Heart right ventricle (tissue), 16 donors: ENCODE data around the gene RBMS3. TPM values are rescaled to one million over a fixed set of nuclear protein-coding genes. Genes with fewer than 3 reads are reported as not detected.
"Not testable (repeated sequence)": the region's sequence is repeated elsewhere in the genome, so short reads cannot be mapped to it uniquely, and the experiment has no call there.

Source experiments
- ATAC-seq, 8 donors: fragments of 200-7000 bp; cut with Tn5 transposase; one replicate each; pipeline ENCODE4 v1.9.1; 2020; ENCODE audit warnings: mild to moderate bottlenecking in 8 of 8, moderate library complexity in 8 of 8, moderate number of reproducible peaks in 1 of 8
- DNase-seq, 2 donors: peaks; one replicate each; pipeline ENCODE4 v3.0.0-alpha.2; 2020
- H3K27ac ChIP-seq, 10 donors: fragments of 200-600 bp; sonication (generic) in 2 of 10; one replicate each; pipeline versions ENCODE4 v1.5.0 to v1.8.0; 2020 to 2022; ENCODE audit warnings: mild to moderate bottlenecking in 3 of 10
- H3K27me3 ChIP-seq, 7 donors: fragments of 200-600 bp; one replicate each; pipeline ENCODE4 v1.8.0; 2021 to 2022; ENCODE audit warnings: mild to moderate bottlenecking in 2 of 7
- H3K36me3 ChIP-seq, 9 donors: fragments of 200-600 bp; sonication (generic) in 1 of 9; one replicate each; pipeline versions ENCODE4 v1.5.0 to v1.8.0; 2020 to 2022; ENCODE audit warnings: mild to moderate bottlenecking in 2 of 9
- H3K4me1 ChIP-seq, 9 donors: fragments of 200-600 bp; sonication (generic) in 1 of 9; one replicate each; pipeline versions ENCODE4 v1.5.0 to v1.8.0; 2020 to 2022; ENCODE audit warnings: mild to moderate bottlenecking in 4 of 9
- H3K4me3 ChIP-seq, 10 donors: fragments of 200-600 bp; sonication (generic) in 2 of 10; one replicate each; pipeline versions ENCODE4 v1.5.0 to v1.8.0; 2020 to 2022; ENCODE audit warnings: mild to moderate bottlenecking in 7 of 10, moderate library complexity in 2 of 10
- H3K9me3 ChIP-seq, 11 donors: fragments of 200-600 bp in 10 of 11; sonication (generic) in 2 of 11; one replicate each; pipeline versions ENCODE4 v1.5.0 to v1.8.0; 2013 to 2022; ENCODE audit warnings: mild to moderate bottlenecking in 2 of 11, control low read depth in 1 of 11, moderate library complexity in 1 of 11
- WGBS, 2 donors: extraction: QIAGEN DNeasy Blood & Tissue Kit; methylation state at CpG; one replicate each; pipeline ENCODE4 v1.1.7; 2013; ENCODE audit warnings: inconsistent platforms in 1 of 2; 5-methylcytosine and 5-hydroxymethylcytosine counted together
- intact Hi-C, 10 donors: fragments of 100-400 bp; cut with DNase I; formaldehyde crosslinking; loops; one replicate each; pipeline versions ENCODE4 v1.11.1 to v1.14.2; 2022
- polyA plus RNA-seq, 2 donors: library from polyadenylated mRNA; stranded (reverse); fragments of 200-250 nt; gene quantifications; one replicate each; pipeline ENCODE4 v1.2.3, GENCODE V29; 2013
- total RNA-seq, 10 donors: library from RNA; stranded (reverse); fragmentation: NEBNext Ultra II Directional in 3 of 10; extraction: Animal tissue kit (Norgen Biotek cat#: 25700) in 3 of 10; gene quantifications; one replicate each; pipeline versions ENCODE4 v1.2.1 to v1.2.4, GENCODE V29; 2021 to 2023
- TF ChIP-seq, protein P1 (sequence below), 9 donors: fragments of 200-600 bp; sonication (generic) in 2 of 9; IDR thresholded peaks; one replicate each; pipeline versions ENCODE4 v1.5.0 to v1.8.0; 2021 to 2022; ENCODE audit warnings: antibody characterized with exemption in 9 of 9, mild to moderate bottlenecking in 5 of 9, moderate library complexity in 1 of 9
- donor health status: Arrhythmogenic right ventricular cardiomyopathy.
- donor health status: ischemic (EF 13 %, LVEDD 7.1; RV severe dilation, severe dysfunction).
- donor health status: healthy with polysubstance abuse.
- donor health status: DM: no; HTN: yes; CAD: no.
- donor health status: DM: no; HTN: no; CAD: no.
- donor health status: ischemic (EF 25% LVEDD 6.9; RV normal size, moderate dysfunction).
- donor health status: ischemic (EF 25% LVEDD 5.7; RV mildly dilated, moderate dysfunction).
- donor health status: healthy.
- donor health status: DM: yes; HTN: yes; CAD: no.
- donor health status: Ischemic cardiomyopathy.
- donor health status: ischemic (EF 35%, LVEDD 5.7; RV mildly dilated, moderate dysfunction).
- donor health status: nonischemic (EF 11% LVEDD 7.7; RV severe dilation, severe dysfunction).
- donor health status: DM: yes; HTN: yes; CAD: no.
- donor health status: PGD.
- donor health status: ischemic (EF 29% LVEDD 5.4; RV normal size, mild dysfunction).
- donor health status: nonischemic (EF 23%, LVEDD 6.1; RV moderate dilation, normal function).

RBMS3 gene
- total and polyA plus RNA-seq, 12 donors, result 3.2 to 41.1 (median 26.4) TPM

DNA sequence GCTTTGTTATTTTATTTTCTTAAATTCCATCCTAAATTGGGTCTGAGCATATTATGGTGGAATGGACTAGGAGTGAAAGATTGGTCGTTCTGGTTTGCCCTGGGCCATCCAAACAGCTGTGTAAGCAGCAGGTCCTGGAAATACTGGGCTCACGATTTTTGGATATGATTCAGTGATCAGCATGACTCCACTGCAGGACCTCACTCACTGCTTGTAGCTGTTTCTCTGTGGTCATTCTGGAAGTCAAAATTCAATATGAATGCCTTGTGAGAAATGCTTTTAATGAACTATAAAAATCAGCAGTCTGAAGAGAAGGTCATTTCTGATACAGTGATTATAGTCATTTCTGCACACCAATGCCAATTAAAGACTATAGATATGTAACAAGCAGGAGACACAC, 185.0 kb downstream of the RBMS3 start:
- no peaks in the 10 kb centered on the region for H3K27me3 ChIP-seq
- intact Hi-C loops, result no loop called here
- 34 to 38% methylated on average over 2 of the region's 2 CpGs for WGBS, 2 donors
- peaks cover 0 to 21% (median 10%) of the 10 kb centered on the region in 9 donors for H3K4me1 ChIP-seq
- ATAC-seq (peak in 6 of 8 donors; percentile 28 to 76 (median 68)), DNase-seq (peak in 1 of 2 donors; percentile 13)
- H3K36me3 ChIP-seq, result no peaks in the 10 kb centered on the region
- no peak overlapping the region for H3K4me3 ChIP-seq
- H3K9me3 ChIP-seq, result no peaks in the 10 kb centered on the region
- TF ChIP-seq, protein P1, sequence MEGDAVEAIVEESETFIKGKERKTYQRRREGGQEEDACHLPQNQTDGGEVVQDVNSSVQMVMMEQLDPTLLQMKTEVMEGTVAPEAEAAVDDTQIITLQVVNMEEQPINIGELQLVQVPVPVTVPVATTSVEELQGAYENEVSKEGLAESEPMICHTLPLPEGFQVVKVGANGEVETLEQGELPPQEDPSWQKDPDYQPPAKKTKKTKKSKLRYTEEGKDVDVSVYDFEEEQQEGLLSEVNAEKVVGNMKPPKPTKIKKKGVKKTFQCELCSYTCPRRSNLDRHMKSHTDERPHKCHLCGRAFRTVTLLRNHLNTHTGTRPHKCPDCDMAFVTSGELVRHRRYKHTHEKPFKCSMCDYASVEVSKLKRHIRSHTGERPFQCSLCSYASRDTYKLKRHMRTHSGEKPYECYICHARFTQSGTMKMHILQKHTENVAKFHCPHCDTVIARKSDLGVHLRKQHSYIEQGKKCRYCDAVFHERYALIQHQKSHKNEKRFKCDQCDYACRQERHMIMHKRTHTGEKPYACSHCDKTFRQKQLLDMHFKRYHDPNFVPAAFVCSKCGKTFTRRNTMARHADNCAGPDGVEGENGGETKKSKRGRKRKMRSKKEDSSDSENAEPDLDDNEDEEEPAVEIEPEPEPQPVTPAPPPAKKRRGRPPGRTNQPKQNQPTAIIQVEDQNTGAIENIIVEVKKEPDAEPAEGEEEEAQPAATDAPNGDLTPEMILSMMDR (IDR thresholded peaks at IDR 0.05), result no peak
- H3K27ac ChIP-seq, result no peak overlapping the region

DNA sequence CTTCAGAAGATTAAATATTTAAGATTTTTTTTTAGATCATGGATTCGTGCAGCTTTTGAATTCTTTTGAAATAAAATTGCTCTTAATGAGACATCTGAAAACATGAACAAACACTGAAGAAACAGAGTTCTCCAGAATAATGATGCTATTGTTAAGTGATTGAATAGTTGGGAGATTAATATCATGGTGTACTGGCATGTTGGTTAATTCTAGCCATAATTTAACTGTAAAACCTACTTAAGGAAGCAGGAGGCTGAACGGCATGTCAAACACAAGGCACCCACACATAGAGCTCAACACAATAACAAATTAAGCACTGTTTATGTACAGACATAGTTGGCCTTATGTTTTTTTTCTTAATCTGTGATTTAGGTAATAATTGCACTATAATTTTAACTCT, 185.6 kb downstream of the RBMS3 start:
- TF ChIP-seq, protein P1 (IDR thresholded peaks at IDR 0.05), result no peak
- H3K4me3 ChIP-seq, result no peak overlapping the region
- no peaks in the 10 kb centered on the region for H3K27me3 ChIP-seq
- 70 to 73% methylated on average over 2 of the region's 2 CpGs for WGBS, 2 donors
- ATAC-seq (no peak), DNase-seq (no peak)
- no peak overlapping the region for H3K27ac ChIP-seq
- intact Hi-C loops, result no loop called here
- peaks cover 0 to 21% (median 10%) of the 10 kb centered on the region in 9 donors for H3K4me1 ChIP-seq
- no peaks in the 10 kb centered on the region for H3K9me3 ChIP-seq
- no peaks in the 10 kb centered on the region for H3K36me3 ChIP-seq

GRCh38 chr3:29468187-29468586, 187.3 kb downstream of the RBMS3 start:
- H3K4me3 ChIP-seq, result no peak overlapping the region
- peaks cover 0 to 21% (median 10%) of the 10 kb centered on the region in 9 donors for H3K4me1 ChIP-seq
- 96 to 97% methylated on average over 4 of the region's 4 CpGs for WGBS, 2 donors
- no peaks in the 10 kb centered on the region for H3K27me3 ChIP-seq
- ATAC-seq (no peak), DNase-seq (no peak)
- H3K27ac ChIP-seq, result no peak overlapping the region
- H3K36me3 ChIP-seq, result no peaks in the 10 kb centered on the region
- TF ChIP-seq, protein P1 (IDR thresholded peaks at IDR 0.05), result no peak
- H3K9me3 ChIP-seq, result no peaks in the 10 kb centered on the region
- intact Hi-C loops, result no loop called here

DNA sequence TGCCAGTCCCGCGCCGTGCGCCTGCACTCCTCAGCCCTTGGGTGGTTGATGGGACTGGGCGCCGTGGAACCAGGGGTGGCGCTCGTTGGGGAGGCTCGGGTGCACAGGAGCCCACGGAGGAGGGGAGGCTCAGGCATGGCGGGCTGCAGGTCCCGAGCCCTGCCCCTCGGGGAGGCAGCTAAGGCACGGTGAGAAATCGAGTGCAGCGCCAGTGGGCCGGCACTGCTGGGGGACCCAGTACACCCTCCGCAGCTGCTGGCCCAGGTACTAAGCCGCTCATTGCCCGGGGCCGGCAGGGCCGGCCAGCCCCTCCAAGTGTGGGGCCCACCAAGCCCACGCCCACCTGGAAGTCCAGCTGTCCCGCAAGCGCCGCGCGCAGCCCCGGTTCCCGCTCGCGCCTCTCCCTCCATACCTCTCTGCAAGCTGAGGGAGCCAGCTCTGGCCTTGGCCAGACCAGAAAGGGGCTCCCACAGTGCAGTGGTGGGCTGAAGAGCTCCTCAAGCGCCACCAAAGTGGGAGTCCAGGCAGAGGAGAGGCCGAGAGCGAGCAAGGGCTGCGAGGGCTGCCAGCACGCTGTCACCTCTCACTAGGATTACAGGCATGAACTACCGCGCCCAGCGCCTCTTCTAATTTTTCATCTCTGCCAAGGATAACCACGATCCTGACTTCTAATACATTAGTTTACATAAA, 192.8 kb downstream of the RBMS3 start:
- H3K27ac ChIP-seq, H3K4me3 ChIP-seq, intact Hi-C loops, H3K36me3 ChIP-seq, H3K27me3 ChIP-seq, ATAC-seq, H3K9me3 ChIP-seq: not testable (repeated sequence)
- peak in 1 of 2 donors; percentile 8 for DNase-seq
- peaks cover 0 to 20% (median 10%) of the 10 kb centered on the region in 9 donors for H3K4me1 ChIP-seq
- WGBS, 2 donors, result 93 to 95% methylated on average over 41 of the region's 41 CpGs

DNA sequence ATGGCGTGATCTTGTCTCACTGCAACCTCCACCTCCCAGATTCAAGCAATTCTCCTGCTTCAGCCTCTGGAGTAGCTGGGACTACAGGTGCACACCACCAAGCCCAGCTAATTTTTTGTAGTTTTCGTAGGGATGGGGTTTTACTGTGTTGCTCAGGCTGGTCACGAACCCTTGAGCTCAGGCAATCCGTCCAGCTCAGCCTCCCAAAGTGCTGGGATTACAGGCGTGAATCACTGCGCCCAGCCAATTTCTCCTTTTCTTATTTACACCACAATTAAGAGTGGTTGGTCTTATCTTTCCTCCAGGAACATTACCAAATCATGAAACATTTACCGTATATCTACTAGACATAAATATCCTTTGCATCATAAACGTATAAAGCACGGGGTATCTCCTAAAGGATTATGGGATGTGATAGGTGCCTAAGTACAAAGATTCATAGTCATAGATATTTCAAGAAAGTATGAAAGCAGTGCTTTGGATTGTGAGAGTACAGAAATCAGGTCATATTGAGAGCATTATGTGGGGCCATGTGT, 194.5 kb downstream of the RBMS3 start:
- H3K4me1 ChIP-seq, result peaks cover 0 to 15% (median 10%) of the 10 kb centered on the region in 9 donors
- 90 to 91% methylated on average over 9 of the region's 9 CpGs for WGBS, 2 donors
- H3K27me3 ChIP-seq, result no peaks in the 10 kb centered on the region
- TF ChIP-seq, protein P1 (IDR thresholded peaks at IDR 0.05), result no peak
- ATAC-seq, result no peak
- DNase-seq, result no peak
- H3K36me3 ChIP-seq, result no peaks in the 10 kb centered on the region
- intact Hi-C loops, result no loop called here
- no peak overlapping the region for H3K4me3 ChIP-seq
- no peak overlapping the region for H3K27ac ChIP-seq
- peaks cover 0 to 6% (median 0%) of the 10 kb centered on the region in 11 donors for H3K9me3 ChIP-seq
